SK-N-SH (cell line): ENCODE results near the gene CIDEB. TPM values are rescaled to one million over a fixed set of nuclear protein-coding genes. Genes with fewer than 3 reads are reported as not detected.

Experiments
- CTCF ChIA-PET: fragments of 300-600, 350-600 bp; formaldehyde crosslinking; extraction: SDS; loops from one replicate; lab custom pipeline; 2021; lab: Yijun Ruan, JAX
- POLR2A ChIA-PET: fragments of 350-600 bp; sonication (Branson Sonifier 250); formaldehyde crosslinking; extraction: SDS; loops from one replicate; lab custom pipeline; 2020; ENCODE audit warnings: antibody characterized with exemption, inconsistent platforms; lab: Yijun Ruan, JAX
- DNase-seq: peaks from one replicate; pipeline ENCODE4 v3.0.0; 2012
- H2AFZ ChIP-seq: fragments of 200-600 bp; sonication (generic); 2 replicates; pipeline ENCODE4 v1.8.1; 2016; ENCODE audit warnings: antibody characterized with exemption, mild to moderate bottlenecking, low read depth
- H3F3A ChIP-seq: fragments of 200-600 bp; sonication (generic); replicated peaks from 2 replicates; pipeline ENCODE3; 2016; ENCODE audit warnings: antibody characterized with exemption, mild to moderate bottlenecking; ENCODE audit not compliant: insufficient read depth
- H3K27ac ChIP-seq, 2 experiments: fragments of 200-500 bp in 1 of 2; fragments of 200-600 bp in 1 of 2; sonication (Bioruptor generic) in 1 of 2; sonication (generic), shearing (Covaris generic) in 1 of 2; 2 replicates each; pipeline versions ENCODE4 v1.5.1 to v1.6.1; 2014 to 2016; ENCODE audit warnings: low read depth in 2 of 2, inconsistent platforms in 1 of 2, low read length in 1 of 2, mild to moderate bottlenecking in 1 of 2, mixed read lengths in 1 of 2
- H3K27me3 ChIP-seq: fragments of 200-600 bp; sonication (generic), shearing (Covaris generic); 2 replicates; pipeline ENCODE4 v1.6.1; 2016; ENCODE audit warnings: mixed run types; ENCODE audit not compliant: insufficient read depth
- H3K36me3 ChIP-seq, 2 experiments: fragments of 200-500 bp in 1 of 2; fragments of 200-600 bp in 1 of 2; sonication (Bioruptor generic) in 1 of 2; sonication (generic) in 1 of 2; replicated peaks in 1 of 2; 2 replicates each; pipeline versions ENCODE3 to v1.5.1; 2014 to 2016; ENCODE audit warnings: low read length in 1 of 2, mild to moderate bottlenecking in 1 of 2; ENCODE audit not compliant: insufficient read depth in 2 of 2, control insufficient read depth in 1 of 2
- H3K4me1 ChIP-seq, 2 experiments: fragments of 200-500 bp in 1 of 2; fragments of 200-600 bp in 1 of 2; sonication (Bioruptor generic) in 1 of 2; sonication (generic), shearing (Covaris generic) in 1 of 2; 2 replicates each; pipeline versions ENCODE4 v1.5.1 to v1.6.1; 2014 to 2016; ENCODE audit warnings: low read depth in 1 of 2, low read length in 1 of 2, mixed run types in 1 of 2; ENCODE audit not compliant: insufficient read depth in 2 of 2, control insufficient read depth in 1 of 2
- H3K4me2 ChIP-seq: fragments of 200-600 bp; sonication (generic), shearing (Covaris generic); 2 replicates; pipeline ENCODE4 v1.6.1; 2017; ENCODE audit warnings: mixed run types
- H3K4me3 ChIP-seq, 2 experiments: fragments of 200-500 bp in 1 of 2; fragments of 200-600 bp in 1 of 2; sonication (Bioruptor generic) in 1 of 2; sonication (generic), shearing (Covaris generic) in 1 of 2; 2 replicates each; pipeline versions ENCODE4 v1.5.1 to v1.8.1; 2014 to 2016; ENCODE audit warnings: low read depth in 2 of 2, inconsistent platforms in 1 of 2, low read length in 1 of 2, mild to moderate bottlenecking in 1 of 2, mixed read lengths in 1 of 2, moderate library complexity in 1 of 2
- H3K79me2 ChIP-seq: fragments of 200-600 bp; sonication (generic); 2 replicates; pipeline ENCODE4 v1.8.1; 2017; ENCODE audit warnings: mild to moderate bottlenecking; ENCODE audit not compliant: insufficient read depth
- H3K9ac ChIP-seq: fragments of 200-600 bp; sonication (generic); 2 replicates; pipeline ENCODE4 v1.6.1; 2017; ENCODE audit warnings: mixed run types
- H3K9me2 ChIP-seq: fragments of 200-600 bp; sonication (generic); 2 replicates; pipeline ENCODE4 v1.6.1; 2017; ENCODE audit warnings: mixed run types
- H3K9me3 ChIP-seq: fragments of 200-600 bp; sonication (generic); 2 replicates; pipeline ENCODE4 v1.6.1; 2017; ENCODE audit warnings: mixed run types, mild to moderate bottlenecking, moderate library complexity
- H4K20me1 ChIP-seq: fragments of 200-600 bp; sonication (generic); 2 replicates; pipeline ENCODE4 v1.6.1; 2017; ENCODE audit warnings: mild to moderate bottlenecking, mixed run types; ENCODE audit not compliant: insufficient read depth
- CHD2 ChIP-seq: fragments of 150-350 bp; IDR thresholded peaks from 2 replicates; pipeline ENCODE4 v1.6.1; 2018; ENCODE audit warnings: low read length; ENCODE audit not compliant: partially characterized antibody
- CTCF ChIP-seq: fragments of 200-600 bp; sonication (generic); IDR thresholded peaks from 2 replicates; pipeline ENCODE4 v1.6.1; 2017; ENCODE audit warnings: antibody characterized with exemption, mild to moderate bottlenecking, moderate library complexity
- ELF1 ChIP-seq: IDR thresholded peaks from 2 replicates; pipeline ENCODE4 v1.4.0; 2012
- EP300 ChIP-seq, 2 experiments: IDR thresholded peaks; 2 replicates each; pipeline versions ENCODE4 v1.4.0 to v1.6.1; 2012; ENCODE audit warnings: borderline replicate concordance in 1 of 2, low read depth in 1 of 2, low read length in 1 of 2
- FOSL2 ChIP-seq: IDR thresholded peaks from 2 replicates; pipeline ENCODE4 v1.4.0; 2012; ENCODE audit warnings: low read depth, mild to moderate bottlenecking, moderate library complexity, borderline replicate concordance
- FOXJ3 ChIP-seq: sonication (generic); formaldehyde crosslinking; IDR thresholded peaks from 2 replicates; pipeline ENCODE4 v1.5.1; 2020; ENCODE audit warnings: mild to moderate bottlenecking, missing genetic modification reagents
- GABPA ChIP-seq: IDR thresholded peaks from 2 replicates; pipeline ENCODE4 v1.4.0; 2012; ENCODE audit warnings: low read depth, mild to moderate bottlenecking
- GATA2 ChIP-seq: sonication (generic); formaldehyde crosslinking; IDR thresholded peaks from 2 replicates; pipeline ENCODE4 v1.5.0; 2020; ENCODE audit warnings: mild to moderate bottlenecking, missing genetic modification reagents
- IRF3 ChIP-seq: fragments of 150-350 bp; IDR thresholded peaks from 2 replicates; pipeline ENCODE4 v1.6.1; 2016; ENCODE audit warnings: mild to moderate bottlenecking, low read depth, low read length
- NFIC ChIP-seq: IDR thresholded peaks from 2 replicates; pipeline ENCODE4 v1.4.0; 2012; ENCODE audit warnings: borderline replicate concordance
- PBX3 ChIP-seq: IDR thresholded peaks from 2 replicates; pipeline ENCODE4; 2012
- RCOR1 ChIP-seq: fragments of 150-350 bp; IDR thresholded peaks from 2 replicates; pipeline ENCODE4 v1.6.1; 2017; ENCODE audit warnings: antibody characterized with exemption, low read length
- RFX5 ChIP-seq: IDR thresholded peaks from 2 replicates; pipeline ENCODE4 v1.6.1; 2012; ENCODE audit warnings: mild to moderate bottlenecking, improper control_type of control experiment, low read length
- SIN3A ChIP-seq: IDR thresholded peaks from 2 replicates; pipeline ENCODE4 v1.6.1; 2012; ENCODE audit warnings: low read depth, mild to moderate bottlenecking, low read length, moderate library complexity, borderline replicate concordance
- SMC3 ChIP-seq: IDR thresholded peaks from 2 replicates; pipeline ENCODE4 v1.6.1; 2012; ENCODE audit warnings: low read depth, low read length, improper control_type of control experiment
- TAF1 ChIP-seq: IDR thresholded peaks from 2 replicates; pipeline ENCODE4 v1.6.1; 2012; ENCODE audit warnings: low read depth, mild to moderate bottlenecking, low read length, moderate library complexity, borderline replicate concordance
- USF1 ChIP-seq: IDR thresholded peaks from 2 replicates; pipeline ENCODE4 v1.4.0; 2012; ENCODE audit warnings: low read depth, borderline replicate concordance
- USF2 ChIP-seq: fragments of 150-350 bp; IDR thresholded peaks from 2 replicates; pipeline ENCODE4 v1.6.1; 2017; ENCODE audit warnings: antibody characterized with exemption, low read length, low read depth, borderline replicate concordance
- YY1 ChIP-seq: IDR thresholded peaks from 2 replicates; pipeline ENCODE4 v1.4.0; 2012; ENCODE audit warnings: low read depth, mild to moderate bottlenecking
- WGBS: methylation state at CpG from one replicate; pipeline ENCODE4 v1.1.6; 2017; ENCODE audit warnings: low lambda C conversion rate; 5-methylcytosine and 5-hydroxymethylcytosine counted together
- polyA plus RNA-seq, 3 experiments: library from polyadenylated mRNA; depleted of rRNA; stranded (reverse); fragments of >200 nt; gene quantifications; 2 replicates each; pipeline ENCODE4 v1.2.3, GENCODE V29; 2012

CIDEB gene
- polyA plus RNA-seq, 1 of the 3 experiments (the other 2 are of a cell fraction), result 0.05 TPM

- POLR2A ChIA-PET, result interaction anchor here (1.2 kb wide), 2 partner anchors 12 to 41 kb away, joined by 4 to 5 read pairs; partner anchors contain the start of genes RABGGTA and TINF2
- Histone ChIP-seq H3F3A (no peaks in the 10 kb centered on the region), H3K4me1 (peaks cover 0 to 10% of the 10 kb centered on the region in 2 experiments; a peak in 1 of 4 replicates), H3K27ac (no peak overlapping the region), H3K9me2 (no peaks in the 10 kb centered on the region), H3K4me3 (no peak overlapping the region), H4K20me1 (no peaks in the 10 kb centered on the region), H3K9ac (no peak overlapping the region), H3K4me2 (no peak overlapping the region), H3K79me2 (no peaks in the 10 kb centered on the region), H3K27me3 (no peaks in the 10 kb centered on the region), H3K36me3 (no peaks in the 10 kb centered on the region), H2AFZ (no peak overlapping the region), H3K9me3 (no peaks in the 10 kb centered on the region)
- CTCF ChIA-PET, result interaction anchor here (2.0 to 8.9 kb wide), 4 partner anchors 9 to 40 kb away, joined by 10 to 87 read pairs (median 33); partner anchors contain the start of genes CIDEB, DHRS1, NOP9 and TINF2
- DNase-seq, result no peak
- TF ChIP-seq IRF3 (no peak), YY1 (no peak), USF2 (no peak), FOXJ3 (no peak), CHD2 (no peak), EP300 (IDR thresholded peaks at IDR 0.05; ENCODE audit: borderline replicate concordance in 1 of 2, low read depth in 1 of 2, low read length in 1 of 2) (no peak), ELF1 (no peak)
- 52% methylated on average over 3 of the region's 3 CpGs for WGBS
Measured at GRCh38 chr14:24282736-24283135, 25.0 kb downstream of the CIDEB start.

DNA sequence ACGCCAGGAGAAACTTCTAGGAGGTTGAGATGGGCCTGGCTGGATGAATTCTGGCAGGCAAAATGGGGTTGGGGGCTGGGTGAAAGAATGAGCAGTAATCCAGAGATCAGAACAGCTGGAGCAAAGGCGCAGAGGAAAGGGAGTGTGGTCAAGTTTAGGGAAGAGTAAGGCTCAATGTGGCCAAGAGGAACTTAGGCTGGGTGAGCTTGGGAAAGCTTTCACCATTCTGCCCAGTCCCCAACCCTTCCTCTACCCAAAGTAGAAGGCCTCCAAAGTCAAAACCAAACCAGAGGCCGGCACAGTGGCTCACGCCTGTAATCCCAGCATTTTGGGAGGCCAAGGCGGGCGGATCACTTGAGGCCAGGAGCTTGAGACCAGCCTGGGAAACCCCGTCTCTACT is 26.1 kb downstream of the CIDEB start:
- POLR2A ChIA-PET, result no interaction called here
- H3K79me2 ChIP-seq, result no peaks in the 10 kb centered on the region
- no peaks in the 10 kb centered on the region for H3K9me3 ChIP-seq
- H3K36me3 ChIP-seq, result no peaks in the 10 kb centered on the region
- H3K27me3 ChIP-seq, result no peaks in the 10 kb centered on the region
- no peak for TF ChIP-seq USF1
- no peak for TF ChIP-seq NFIC
- no peak for TF ChIP-seq SIN3A
- TF ChIP-seq GABPA, result no peak
- no peak for TF ChIP-seq ELF1
- TF ChIP-seq RCOR1, result no peak
- no peak for TF ChIP-seq SMC3
- no peak for TF ChIP-seq GATA2 (CRISPR knock-in tag)
- no peak for TF ChIP-seq TAF1
- no peak for TF ChIP-seq RFX5
- no peak for TF ChIP-seq CTCF
- TF ChIP-seq FOSL2, result no peak
- no peak for TF ChIP-seq PBX3
- H3F3A ChIP-seq, result no peaks in the 10 kb centered on the region
- no peak overlapping the region for H2AFZ ChIP-seq
- no peak overlapping the region for H3K4me2 ChIP-seq
- DNase-seq, result no peak
- H3K4me3 ChIP-seq, result no peak overlapping the region
- CTCF ChIA-PET, result interaction anchor here (1.0 to 8.9 kb wide), 6 partner anchors 10 to 150 kb away, joined by 3 to 87 read pairs (median 14); partner anchors contain the start of genes CIDEB, DHRS1, NOP9 and RABGGTA
- H3K9ac ChIP-seq, result no peak overlapping the region
- H4K20me1 ChIP-seq, result no peaks in the 10 kb centered on the region
- peaks cover 0 to 10% of the 10 kb centered on the region in 2 experiments; a peak in 1 of 4 replicates for H3K4me1 ChIP-seq
- WGBS, result 87% methylated on average over 7 of the region's 7 CpGs
- H3K27ac ChIP-seq, result no peak overlapping the region
- H3K9me2 ChIP-seq, result no peaks in the 10 kb centered on the region
